Measurements from ENCODE around the gene RHEB.
"Not testable (repeated sequence)": the region's sequence is repeated elsewhere in the genome, so short reads cannot be mapped to it uniquely, and the experiment has no call there.

The RHEB gene
- 30.0 to 55.4 (median 34.9) reads per million in 4 donors for total RNA-seq

DNA sequence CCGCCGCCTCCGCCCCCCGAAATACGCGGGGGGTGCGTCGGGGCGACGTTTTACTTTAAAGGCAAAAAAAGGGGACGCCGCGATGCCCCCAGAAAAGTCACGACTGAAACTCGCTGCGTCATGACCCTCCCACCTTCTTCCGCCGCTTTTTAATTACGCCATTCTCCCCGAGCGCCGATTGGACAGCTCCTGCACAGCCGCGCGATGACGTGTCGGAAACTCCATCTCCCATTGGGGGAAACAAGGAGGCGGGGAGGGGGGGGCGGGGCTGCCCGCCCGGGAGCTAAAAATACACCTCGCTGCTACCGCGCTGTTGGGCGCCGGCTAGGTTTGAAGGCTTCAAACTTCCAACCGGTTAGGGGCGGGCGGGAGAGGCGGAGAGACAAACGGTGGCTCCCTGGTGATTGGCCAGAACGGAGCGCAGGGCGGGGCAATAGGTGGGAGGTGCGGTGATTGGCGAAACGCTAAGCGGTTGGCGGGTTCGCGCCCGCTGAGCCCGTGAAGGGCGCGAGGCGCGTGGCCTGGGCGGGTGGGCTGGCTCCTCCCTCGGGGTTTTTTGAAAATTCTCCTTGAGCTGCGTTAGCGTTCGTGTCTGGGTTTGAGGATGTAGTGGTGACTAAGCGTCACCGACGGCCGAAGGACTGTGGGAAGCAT is at the start of gene RHEB:
RHEB (minus strand) TSS at position 131 of the 654 bp plus-strand sequence. CDS start 384 bp downstream, outside the sequence.
- DNase-seq, result peak; percentile 95 to 99 (median 97)

GRCh38 chr7:151566897-151567320 is 47.2 kb upstream of the RHEB start:
- no peak for DNase-seq

DNA sequence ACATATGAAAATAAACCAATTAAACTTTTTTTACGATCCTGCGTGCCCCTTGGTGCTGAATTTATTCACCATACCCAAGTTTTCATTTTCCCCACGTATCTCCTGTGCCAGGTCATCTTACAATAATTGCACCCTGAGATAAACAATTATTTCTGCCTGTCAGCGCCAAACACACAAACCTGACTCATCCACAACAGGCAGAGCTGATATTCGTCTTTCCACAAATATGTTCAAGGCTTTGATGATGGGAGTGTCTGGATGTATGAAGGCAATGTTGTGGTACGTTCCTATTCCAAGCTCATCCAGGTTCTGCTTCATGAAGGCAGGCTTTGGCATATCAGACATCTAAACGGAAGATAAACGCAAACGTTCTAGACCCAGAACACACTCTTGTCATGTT is 45.8 kb upstream of the RHEB start:
- DNase-seq, result no peak

DNA sequence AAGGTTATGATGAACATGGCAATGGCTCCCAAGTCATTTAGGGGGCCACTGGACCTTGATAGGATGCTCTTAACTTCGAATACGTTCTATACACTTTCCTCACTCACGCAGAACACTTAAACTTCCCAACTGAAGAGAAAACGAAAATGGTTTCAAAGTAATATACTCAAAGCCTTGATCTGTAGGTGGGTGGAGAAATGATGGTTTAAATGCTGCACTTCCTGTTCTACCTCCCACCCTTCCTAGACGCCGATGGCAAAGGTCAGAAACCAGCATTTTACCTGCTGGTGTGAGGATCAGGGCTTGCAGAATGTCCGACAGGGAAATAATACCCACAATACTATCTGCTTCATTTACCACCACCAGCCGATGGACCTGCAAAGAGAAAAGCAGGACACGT is 40.5 kb upstream of the RHEB start:
- DNase-seq, result no peak

- no peak for DNase-seq
These were observed 40.0 kb upstream of the RHEB start for GRCh38 chr7:151559557-151560183.

DNA sequence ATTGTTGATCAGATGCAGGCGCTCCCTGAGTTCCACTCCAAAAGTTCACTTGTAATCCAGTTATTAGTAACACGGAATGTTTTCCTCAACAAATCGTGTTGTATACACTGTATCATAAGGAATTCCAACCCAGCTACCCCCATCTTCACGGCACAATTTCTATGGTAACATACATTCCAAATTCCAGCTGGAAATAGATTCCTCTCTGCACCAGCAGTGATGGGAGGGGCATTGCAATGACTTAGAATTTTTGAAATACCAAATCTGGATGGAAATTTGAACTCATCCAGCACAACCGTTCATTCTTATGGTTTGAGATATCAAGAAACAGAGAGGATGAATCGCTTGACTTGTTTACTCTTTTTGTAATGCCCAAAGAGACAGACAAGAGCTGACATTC is 38.9 kb upstream of the RHEB start:
- no peak for DNase-seq

DNA sequence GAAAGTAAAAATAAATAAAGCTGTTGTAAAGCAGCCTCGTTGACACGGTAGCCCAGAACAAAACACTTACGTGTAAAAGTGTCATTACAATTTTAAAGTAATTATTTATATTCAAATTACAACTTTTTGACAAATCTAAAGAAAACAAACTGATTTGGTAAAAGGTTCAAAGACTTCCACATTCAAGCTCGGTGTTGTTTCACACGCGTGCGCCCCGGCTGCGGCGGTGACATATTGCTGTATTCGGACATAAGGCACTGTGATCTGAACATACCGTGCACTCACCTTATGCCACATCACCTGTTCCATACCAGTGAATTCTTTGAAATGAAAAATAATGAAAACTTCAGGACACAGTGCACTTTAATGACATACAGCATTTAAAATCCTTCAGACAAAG is 36.9 kb upstream of the RHEB start:
- no peak for DNase-seq

- no peak for DNase-seq
These were observed 33.7 kb upstream of the RHEB start for GRCh38 chr7:151553356-151553755.

- DNase-seq, result no peak
These were observed 32.8 kb upstream of the RHEB start for GRCh38 chr7:151552352-151553028.

GRCh38 chr7:151551820-151552219 is 32.1 kb upstream of the RHEB start:
- no peak for DNase-seq

DNA sequence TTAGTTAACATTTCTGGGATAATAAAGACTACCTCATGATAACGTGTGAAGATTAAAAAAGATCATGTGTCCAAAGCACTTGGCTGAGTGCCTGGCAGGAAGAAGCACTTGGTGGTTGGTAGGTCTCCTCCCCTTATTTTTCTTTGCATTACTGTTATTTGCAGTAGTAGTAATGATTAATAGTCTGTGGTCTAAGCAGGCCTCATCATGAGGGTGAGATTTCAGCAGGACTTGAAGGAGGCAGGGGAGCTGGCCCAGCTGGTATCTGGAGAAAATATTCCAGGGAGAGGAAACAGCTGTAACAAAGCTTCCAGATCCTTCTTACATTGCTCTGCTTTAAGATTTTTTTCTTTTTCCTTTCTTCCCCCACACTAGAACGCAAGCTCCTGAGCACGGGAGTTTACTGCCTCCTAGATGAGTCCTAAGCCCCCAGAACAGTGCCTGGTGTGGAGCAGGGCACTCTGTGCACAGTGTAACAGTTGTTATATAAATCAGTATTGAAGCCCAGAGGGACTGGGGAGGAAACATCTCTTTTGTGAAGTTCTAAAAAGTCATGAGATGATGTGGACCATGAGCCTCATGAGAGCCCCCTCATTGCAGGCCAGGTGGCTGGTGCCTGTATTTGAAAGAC is 31.1 kb upstream of the RHEB start:
- no peak for DNase-seq

DNA sequence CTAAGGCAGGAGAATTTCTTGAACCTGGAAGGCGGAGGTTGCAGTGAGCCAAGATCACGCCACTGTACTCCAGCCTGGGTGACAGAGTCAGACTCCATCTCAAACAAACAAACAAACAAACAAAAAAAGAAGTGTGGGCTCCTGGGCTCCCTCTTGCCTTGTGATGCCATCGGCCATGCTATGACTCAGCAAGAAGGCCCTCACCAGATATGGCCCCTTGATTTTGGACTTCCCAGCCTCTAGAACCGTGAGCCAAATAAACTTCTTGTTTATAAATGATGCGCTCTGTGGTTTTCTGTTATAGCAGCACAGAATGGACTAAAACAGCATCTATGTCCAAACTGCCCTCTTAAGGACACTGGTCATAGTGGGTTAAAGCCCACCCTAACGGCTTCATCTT is 29.9 kb upstream of the RHEB start:
- no peak for DNase-seq

DNA sequence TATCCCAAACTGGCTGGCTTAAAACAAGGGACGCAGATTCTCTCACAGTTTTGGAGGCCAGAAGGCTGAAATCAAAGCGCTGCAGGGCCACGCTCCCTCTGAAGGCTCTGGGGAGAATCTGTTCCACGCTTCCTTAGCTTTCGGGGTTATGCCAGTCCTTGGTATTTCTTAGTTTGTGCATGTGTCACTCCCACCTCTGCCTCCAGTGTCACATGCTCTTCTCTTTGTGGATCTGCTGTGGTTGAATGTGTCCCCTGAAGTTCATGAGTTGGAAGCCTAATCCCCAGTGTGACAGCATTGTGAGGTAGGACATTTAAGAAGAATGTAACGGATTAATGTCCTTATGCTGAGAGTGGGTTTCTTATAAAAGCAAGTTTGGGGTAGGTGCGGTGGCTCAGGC is 29.4 kb upstream of the RHEB start:
- DNase-seq, result no peak

- no peak for DNase-seq
These were observed 24.5 kb upstream of the RHEB start for GRCh38 chr7:151544183-151544582.

GRCh38 chr7:151542606-151543130 is 23.0 kb upstream of the RHEB start:
- no peak for DNase-seq

DNA sequence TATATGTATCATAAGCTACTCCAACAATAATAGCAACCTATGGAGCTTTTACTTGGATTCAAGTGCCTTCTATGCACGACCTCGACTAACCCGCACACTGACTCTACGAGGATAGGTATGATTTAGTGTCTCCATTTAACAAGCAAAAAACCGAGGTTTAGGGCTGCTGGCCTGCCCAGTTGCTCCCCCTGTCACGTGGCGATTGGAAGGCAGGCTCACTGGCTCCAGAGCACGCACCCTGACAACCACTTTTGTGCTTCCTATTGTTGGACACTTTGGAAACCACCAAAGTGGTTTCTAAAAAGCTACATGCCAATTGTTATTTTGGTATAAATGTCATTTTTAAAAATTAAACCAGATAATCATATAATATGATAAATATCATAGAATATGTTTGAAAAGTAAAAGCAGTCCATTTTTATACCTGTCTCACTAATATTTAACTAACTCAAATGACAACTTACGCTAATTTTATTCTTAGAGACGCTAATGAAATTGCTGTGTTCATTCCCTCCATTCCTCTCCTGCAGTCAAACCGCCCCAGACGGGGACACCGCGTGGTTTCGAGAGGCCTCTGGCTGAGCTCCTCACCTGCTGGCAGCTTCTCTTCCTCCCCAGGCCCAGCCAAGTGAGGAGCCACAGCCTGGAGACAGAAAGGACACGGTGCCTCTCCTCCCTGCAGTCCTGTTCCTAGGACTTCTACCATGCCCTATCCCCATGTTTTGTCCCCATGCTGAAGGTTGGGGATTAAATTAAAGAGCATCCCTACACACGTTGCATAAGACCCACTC is 22.2 kb upstream of the RHEB start:
- no peak for DNase-seq

DNA sequence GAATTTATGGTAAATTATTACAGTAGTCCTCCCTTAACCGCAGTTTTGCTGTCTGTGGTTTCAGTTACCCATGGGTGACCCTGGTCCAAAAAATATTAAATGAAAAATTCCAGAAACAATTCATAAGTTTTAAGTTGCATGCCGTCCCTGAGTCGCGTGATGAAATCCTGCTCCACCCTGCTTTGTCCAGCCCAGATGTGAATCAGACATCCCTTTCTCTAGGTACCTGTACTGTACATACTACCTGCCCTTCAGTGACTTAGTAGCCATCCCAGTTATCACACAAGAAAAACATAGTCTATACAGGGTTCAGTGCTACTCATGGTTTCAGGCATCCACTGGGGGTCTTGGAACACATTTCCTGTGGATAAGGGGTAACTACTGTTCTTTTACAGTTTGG is 20.5 kb upstream of the RHEB start:
- DNase-seq, result no peak

GRCh38 chr7:151539088-151539671 is 19.5 kb upstream of the RHEB start:
- no peak for DNase-seq

- DNase-seq, result no peak
These were observed 18.3 kb upstream of the RHEB start for GRCh38 chr7:151537818-151538561.

DNA sequence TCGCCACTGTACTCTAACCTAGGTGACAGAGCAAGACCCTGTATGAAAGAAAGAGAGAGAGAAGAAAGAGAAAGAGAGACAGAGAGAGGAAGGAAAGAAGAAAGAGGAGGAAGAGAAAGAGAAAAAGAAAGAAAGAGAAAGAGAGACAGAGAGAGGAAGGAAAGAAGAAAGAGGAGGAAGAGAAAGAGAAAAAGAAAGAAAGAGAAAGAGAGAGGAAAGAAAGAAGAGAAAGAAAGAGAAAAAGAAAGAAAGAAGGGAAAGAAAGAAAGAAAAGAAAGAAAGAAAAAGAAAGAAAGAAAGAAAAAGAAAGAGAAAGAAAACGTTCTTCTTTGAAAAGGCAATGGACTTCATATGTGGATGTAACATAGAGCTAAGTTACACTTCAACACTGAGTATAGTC is 16.5 kb upstream of the RHEB start:
- DNase-seq, result not testable (repeated sequence)

- no peak for DNase-seq
These were observed 10.1 kb upstream of the RHEB start for GRCh38 chr7:151529842-151530241.

Measured in T-helper 1 cell (primary cell).